Transverse colon (tissue), 3 donors: ENCODE results near the gene PSMF1.

Experiments
- POLR2A ChIP-seq: fragments of 450-650 bp; IDR thresholded peaks from one replicate; pipeline ENCODE4 v1.6.1; 2016; ENCODE audit warnings: antibody characterized with exemption, mild to moderate bottlenecking, moderate library complexity
- TF ChIP-seq, protein P1 (sequence below), 5 experiments: fragments of 200-600 bp in 3 of 5; fragments of 450-650 bp in 2 of 5; sonication (generic) in 3 of 5; IDR thresholded peaks; 1 replicate in 2 of 5; 2 replicates in 3 of 5; pipeline ENCODE4 v1.5.1; 2016 to 2017; ENCODE audit warnings: antibody characterized with exemption in 5 of 5, inconsistent platforms in 3 of 5, mild to moderate bottlenecking in 2 of 5, moderate library complexity in 1 of 5

DNA sequence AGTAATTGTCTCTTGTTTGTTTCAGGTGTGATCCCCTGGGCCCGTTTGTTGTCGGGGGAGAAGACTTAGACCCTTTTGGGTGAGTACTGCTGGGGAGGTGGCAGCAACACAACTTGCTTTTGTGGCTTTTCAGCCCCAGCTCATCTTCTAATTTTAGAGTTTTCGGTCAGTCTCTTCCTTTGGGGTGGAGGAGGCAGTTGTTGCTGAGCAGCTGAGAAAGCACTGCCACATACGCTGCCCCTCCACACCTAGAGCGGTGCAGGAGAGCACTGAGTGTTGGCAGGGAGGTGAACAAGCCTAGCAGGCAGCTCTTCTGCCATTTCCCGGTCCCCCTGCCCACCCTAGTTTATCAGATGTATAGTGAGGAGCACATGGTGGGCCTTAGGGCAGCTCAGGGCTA, 44.7 kb downstream of the PSMF1 start:
- TF ChIP-seq POLR2A: no peak
- TF ChIP-seq, protein P1, sequence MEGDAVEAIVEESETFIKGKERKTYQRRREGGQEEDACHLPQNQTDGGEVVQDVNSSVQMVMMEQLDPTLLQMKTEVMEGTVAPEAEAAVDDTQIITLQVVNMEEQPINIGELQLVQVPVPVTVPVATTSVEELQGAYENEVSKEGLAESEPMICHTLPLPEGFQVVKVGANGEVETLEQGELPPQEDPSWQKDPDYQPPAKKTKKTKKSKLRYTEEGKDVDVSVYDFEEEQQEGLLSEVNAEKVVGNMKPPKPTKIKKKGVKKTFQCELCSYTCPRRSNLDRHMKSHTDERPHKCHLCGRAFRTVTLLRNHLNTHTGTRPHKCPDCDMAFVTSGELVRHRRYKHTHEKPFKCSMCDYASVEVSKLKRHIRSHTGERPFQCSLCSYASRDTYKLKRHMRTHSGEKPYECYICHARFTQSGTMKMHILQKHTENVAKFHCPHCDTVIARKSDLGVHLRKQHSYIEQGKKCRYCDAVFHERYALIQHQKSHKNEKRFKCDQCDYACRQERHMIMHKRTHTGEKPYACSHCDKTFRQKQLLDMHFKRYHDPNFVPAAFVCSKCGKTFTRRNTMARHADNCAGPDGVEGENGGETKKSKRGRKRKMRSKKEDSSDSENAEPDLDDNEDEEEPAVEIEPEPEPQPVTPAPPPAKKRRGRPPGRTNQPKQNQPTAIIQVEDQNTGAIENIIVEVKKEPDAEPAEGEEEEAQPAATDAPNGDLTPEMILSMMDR (IDR thresholded peaks at IDR 0.05): no peak
